Measurements from ENCODE around the gene TTLL10. TPM values are rescaled to one million over a fixed set of nuclear protein-coding genes. Genes with fewer than 3 reads are reported as not detected.

TTLL10 gene
- total RNA-seq, 4 donors from 2014 or later = not detected

DNA sequence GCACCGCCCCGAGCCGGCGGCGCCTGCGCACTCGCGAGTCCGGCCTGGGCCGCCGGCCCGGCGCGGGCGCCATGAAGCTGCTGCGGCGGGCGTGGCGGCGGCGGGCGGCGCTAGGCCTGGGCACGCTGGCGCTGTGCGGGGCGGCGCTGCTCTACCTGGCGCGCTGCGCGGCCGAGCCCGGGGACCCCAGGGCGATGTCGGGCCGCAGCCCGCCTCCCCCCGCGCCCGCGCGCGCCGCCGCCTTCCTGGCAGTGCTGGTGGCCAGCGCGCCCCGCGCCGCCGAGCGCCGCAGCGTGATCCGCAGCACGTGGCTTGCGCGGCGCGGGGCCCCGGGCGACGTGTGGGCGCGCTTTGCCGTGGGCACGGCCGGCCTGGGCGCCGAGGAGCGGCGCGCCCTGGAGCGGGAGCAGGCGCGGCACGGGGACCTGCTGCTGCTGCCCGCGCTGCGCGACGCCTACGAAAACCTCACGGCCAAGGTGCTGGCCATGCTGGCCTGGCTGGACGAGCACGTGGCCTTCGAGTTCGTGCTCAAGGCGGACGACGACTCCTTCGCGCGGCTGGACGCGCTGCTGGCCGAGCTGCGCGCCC, 58.6 kb downstream of the TTLL10 start, which contains the start of gene B3GALT6:
B3GALT6 (plus strand) TSS at position 30 of the 588 bp plus-strand sequence; CDS start at position 72, 42 bp downstream.
- intact Hi-C loops (cut with DNase I; ENCODE audit: low total_unique reads) = no loop called here
- H3K4me3 ChIP-seq (ENCODE audit: low read depth, poor library complexity, severe bottlenecking) = peak within 1 kb of the TSS; percentile 95
- DNase-seq (ENCODE audit: low spot score in 2 of 2) = no peak
- WGBS, 2 donors = 13% methylated on average over 9 of the region's 100 CpGs; no CpG with 5 or more reads in 1 of the 2 donors
- TF ChIP-seq, protein P1, sequence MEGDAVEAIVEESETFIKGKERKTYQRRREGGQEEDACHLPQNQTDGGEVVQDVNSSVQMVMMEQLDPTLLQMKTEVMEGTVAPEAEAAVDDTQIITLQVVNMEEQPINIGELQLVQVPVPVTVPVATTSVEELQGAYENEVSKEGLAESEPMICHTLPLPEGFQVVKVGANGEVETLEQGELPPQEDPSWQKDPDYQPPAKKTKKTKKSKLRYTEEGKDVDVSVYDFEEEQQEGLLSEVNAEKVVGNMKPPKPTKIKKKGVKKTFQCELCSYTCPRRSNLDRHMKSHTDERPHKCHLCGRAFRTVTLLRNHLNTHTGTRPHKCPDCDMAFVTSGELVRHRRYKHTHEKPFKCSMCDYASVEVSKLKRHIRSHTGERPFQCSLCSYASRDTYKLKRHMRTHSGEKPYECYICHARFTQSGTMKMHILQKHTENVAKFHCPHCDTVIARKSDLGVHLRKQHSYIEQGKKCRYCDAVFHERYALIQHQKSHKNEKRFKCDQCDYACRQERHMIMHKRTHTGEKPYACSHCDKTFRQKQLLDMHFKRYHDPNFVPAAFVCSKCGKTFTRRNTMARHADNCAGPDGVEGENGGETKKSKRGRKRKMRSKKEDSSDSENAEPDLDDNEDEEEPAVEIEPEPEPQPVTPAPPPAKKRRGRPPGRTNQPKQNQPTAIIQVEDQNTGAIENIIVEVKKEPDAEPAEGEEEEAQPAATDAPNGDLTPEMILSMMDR (IDR thresholded peaks at IDR 0.05) = no peak
- no peak for TF ChIP-seq POLR2A (IDR thresholded peaks at IDR 0.05)

DNA sequence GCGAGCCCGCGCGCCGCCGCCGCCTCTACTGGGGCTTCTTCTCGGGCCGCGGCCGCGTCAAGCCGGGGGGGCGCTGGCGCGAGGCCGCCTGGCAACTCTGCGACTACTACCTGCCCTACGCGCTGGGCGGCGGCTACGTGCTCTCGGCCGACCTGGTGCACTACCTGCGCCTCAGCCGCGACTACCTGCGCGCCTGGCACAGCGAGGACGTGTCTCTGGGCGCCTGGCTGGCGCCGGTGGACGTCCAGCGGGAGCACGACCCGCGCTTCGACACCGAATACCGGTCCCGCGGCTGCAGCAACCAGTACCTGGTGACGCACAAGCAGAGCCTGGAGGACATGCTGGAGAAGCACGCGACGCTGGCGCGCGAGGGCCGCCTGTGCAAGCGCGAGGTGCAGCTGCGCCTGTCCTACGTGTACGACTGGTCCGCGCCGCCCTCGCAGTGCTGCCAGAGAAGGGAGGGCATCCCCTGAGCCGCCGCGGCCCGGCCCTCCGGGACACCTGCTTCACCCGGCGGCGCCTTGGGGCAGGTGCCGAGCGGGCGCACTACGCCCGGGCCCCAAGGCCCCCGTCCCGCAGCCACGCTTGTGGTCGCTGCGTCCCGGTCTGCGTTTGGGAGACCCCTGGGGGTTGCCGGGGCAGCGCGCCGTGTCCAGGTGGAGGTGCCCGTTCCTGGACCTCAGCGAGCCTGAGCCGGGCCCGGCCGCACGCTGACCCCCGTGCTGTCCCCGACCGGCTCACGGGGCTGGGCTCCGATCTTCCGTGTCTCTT, 59.3 kb downstream of the TTLL10 start:
- H3K4me3 ChIP-seq (ENCODE audit: low read depth, poor library complexity, severe bottlenecking) = no peak overlapping the region
- TF ChIP-seq POLR2A (IDR thresholded peaks at IDR 0.05) = no peak
- TF ChIP-seq, protein P1 (IDR thresholded peaks at IDR 0.05) = no peak
- no peak for DNase-seq (ENCODE audit: low spot score in 2 of 2)
- intact Hi-C loops (cut with DNase I; ENCODE audit: low total_unique reads) = no loop called here
- WGBS, 2 donors = 89 to 90% methylated on average over 61 to 62 of the region's 98 CpGs

DNA sequence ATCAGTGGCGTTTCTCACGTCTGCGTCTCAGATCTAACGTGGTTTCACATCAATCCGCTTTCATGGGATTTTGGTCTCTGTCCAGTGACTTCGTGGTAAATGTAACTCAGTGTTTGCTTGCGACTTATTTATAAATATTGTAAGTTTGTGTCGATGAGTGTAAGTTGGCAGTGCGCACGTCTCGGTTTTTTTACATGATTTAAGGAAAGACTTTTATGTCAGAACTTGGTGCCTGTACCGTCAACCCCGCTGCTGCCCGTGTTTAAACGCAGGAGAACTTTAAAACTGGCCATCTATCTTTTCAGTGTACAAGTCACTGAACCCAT, 59.9 kb downstream of the TTLL10 start:
- H3K4me3 ChIP-seq (ENCODE audit: low read depth, poor library complexity, severe bottlenecking) = no peak overlapping the region
- intact Hi-C loops (cut with DNase I; ENCODE audit: low total_unique reads) = no loop called here
- no peak for DNase-seq (ENCODE audit: low spot score in 2 of 2)
- 93 to 95% methylated on average over 15 of the region's 15 CpGs for WGBS, 2 donors
- TF ChIP-seq POLR2A (IDR thresholded peaks at IDR 0.05) = no peak
- TF ChIP-seq, protein P1 (IDR thresholded peaks at IDR 0.05) = no peak

DNA sequence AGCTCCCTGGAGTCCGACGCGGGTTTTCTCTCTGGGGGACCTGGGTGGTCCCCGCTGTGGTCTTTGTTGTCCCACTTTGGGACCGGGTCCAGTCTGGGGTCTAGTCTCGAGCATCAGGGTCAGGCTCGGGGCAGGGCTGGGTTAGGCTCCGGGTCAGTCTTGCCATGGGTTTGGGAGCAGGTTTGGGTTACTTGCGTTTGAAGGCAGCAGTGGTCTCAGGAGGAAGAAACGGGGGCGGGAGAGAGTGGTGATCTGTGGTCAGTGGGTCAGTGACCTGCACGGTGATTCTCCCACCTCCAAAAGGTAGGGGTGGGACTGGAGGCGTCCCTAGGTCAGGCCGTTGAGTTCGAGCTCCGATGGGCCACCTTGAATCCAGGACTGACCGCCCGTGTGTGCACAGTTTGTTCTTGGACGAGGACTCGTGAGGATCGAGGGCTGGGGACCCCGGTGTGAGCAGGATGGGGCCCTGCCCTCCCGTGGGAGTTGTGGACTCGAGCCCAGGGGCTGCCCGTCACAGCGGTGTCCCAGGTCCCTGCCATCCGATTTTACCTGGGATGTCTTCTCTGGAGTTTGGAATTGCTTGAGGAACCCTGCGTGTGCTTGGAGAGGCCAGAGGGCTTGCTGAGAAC, 60.6 kb downstream of the TTLL10 start:
- no peak for TF ChIP-seq POLR2A (IDR thresholded peaks at IDR 0.05)
- TF ChIP-seq, protein P1 (IDR thresholded peaks at IDR 0.05) = no peak
- DNase-seq (ENCODE audit: low spot score in 2 of 2) = no peak
- intact Hi-C loops (cut with DNase I; ENCODE audit: low total_unique reads) = no loop called here
- WGBS, 2 donors = 92 to 94% methylated on average over 19 to 28 of the region's 28 CpGs
- no peak overlapping the region for H3K4me3 ChIP-seq (ENCODE audit: low read depth, poor library complexity, severe bottlenecking)

DNA sequence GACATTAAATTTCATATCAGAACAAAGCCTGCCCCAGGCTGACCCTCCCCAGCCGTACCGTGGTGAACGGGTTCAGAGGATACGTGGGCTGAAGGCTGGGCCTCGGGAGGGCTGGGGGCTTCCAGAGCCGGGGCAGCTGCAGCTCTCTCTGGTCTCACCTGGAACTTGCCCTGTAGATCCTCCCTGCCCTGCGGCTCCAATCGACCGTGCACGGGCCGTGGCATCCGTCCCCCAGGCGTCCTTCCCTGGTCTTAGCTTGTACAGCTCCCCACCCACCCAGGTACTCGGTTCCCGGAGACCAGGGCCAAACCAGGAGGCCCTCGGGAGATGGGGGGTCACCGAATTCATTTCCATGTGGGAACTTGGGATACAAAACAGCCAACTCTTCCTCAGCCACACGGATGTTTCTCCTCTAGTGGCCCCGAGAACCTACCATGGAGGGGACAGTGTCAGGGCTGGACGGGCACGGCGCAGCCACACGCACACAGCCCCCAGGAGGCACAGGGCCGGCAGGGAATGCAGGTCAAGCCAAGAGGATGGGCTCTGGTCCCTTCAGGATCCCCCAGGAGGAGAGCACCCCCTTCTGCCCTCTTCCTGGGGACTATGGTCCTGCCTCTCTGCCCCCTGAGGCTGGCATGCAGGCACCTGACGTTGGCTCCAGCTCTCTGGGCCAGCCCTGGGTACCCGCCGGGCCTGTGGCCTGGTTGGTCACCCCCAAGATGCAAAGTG, 61.5 kb downstream of the TTLL10 start:
- DNase-seq (ENCODE audit: low spot score in 2 of 2) = no peak
- TF ChIP-seq POLR2A (IDR thresholded peaks at IDR 0.05) = no peak
- TF ChIP-seq, protein P1 (IDR thresholded peaks at IDR 0.05) = no peak
- no peak overlapping the region for H3K4me3 ChIP-seq (ENCODE audit: low read depth, poor library complexity, severe bottlenecking)
- WGBS, 2 donors = 77 to 80% methylated on average over 26 to 27 of the region's 27 CpGs
- intact Hi-C loops (cut with DNase I; ENCODE audit: low total_unique reads) = no loop called here
